Dermis lymphatic vessel endothelial cell (primary cell): ENCODE results near the gene BBS2. TPM values are rescaled to one million over a fixed set of nuclear protein-coding genes. Genes with fewer than 3 reads are reported as not detected.

Experiments
- total RNA-seq: library from RNA; depleted of rRNA; stranded (reverse); fragments of >200 nt; gene quantifications from 2 replicates; pipeline ENCODE4 v1.2.1, GENCODE V29; 2014

BBS2 gene
- 45.8 and 55.3 TPM in 2 replicates for total RNA-seq

DNA sequence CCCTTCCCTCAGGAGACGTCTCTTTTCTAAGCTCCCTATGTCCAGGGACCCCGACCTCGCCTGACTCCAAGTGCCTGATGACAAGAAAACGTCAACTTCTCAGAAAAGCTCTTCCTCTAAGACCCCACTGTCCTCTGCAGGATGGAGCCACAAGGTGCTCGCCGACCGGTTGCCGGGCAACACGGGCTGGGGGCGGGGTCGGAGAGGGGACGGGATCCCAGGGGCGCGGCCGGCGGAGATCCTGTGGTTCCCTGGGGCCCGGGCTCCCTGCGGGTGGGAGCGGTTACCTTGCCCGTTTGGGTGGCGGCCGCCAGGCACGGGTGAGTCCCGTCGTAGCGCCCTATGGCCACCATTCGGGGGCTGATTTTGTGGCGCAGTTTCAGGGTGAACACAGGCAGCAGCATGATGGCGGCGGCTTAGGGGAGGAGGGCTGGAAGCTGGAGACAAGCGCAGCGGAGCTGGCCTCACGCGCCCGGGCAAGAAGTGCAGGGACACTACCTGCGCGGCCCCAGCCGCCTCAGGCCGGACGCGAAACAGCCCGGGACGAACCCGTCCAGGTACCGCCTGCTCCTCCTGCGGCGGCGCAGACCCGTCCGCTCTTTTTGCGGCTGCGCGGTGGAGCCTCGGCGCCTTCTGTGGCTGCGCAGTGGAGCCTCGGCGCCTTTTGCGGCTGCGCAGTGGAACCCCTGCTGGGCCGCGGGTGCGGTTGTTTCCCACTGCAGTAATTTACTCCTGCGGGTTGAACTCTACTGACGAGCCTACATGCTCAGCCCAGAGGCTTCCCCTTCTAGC is at the start of gene BBS2:
Gene BBS2, minus strand, starts transcription at position 566 of the 792 bp plus-strand sequence. Its CDS starts 162 bp downstream, at position 404.

GRCh38 chr16:56564793-56565477 is 45.1 kb upstream of the BBS2 start, which contains the start of gene MT4:
Gene MT4, plus strand, starts transcription at chr16:56565073. Its CDS starts 56 bp downstream, at chr16:56565129.

GRCh38 chr16:56450986-56451752 is 68.7 kb downstream of the BBS2 start, which contains the start of the genes NUDT21 and OGFOD1:
Gene NUDT21, minus strand, starts transcription at chr16:56451332. Its CDS starts 130 bp downstream, at chr16:56451202.
Gene OGFOD1, plus strand, starts transcription at chr16:56451554. Its CDS starts 59 bp downstream, at chr16:56451613.

Other genes starting within 250 kb of the BBS2 start
- 283 and 317 TPM in 2 replicates for gene AMFR, start 94.5 kb downstream of the BBS2 start, total RNA-seq
- 82.9 and 91.3 TPM in 2 replicates for gene NUDT21, start 68.7 kb downstream of the BBS2 start, total RNA-seq
- gene OGFOD1, start 68.5 kb downstream of the BBS2 start, total RNA-seq, result 42.3 and 73.3 TPM in 2 replicates
- not detected in 2 replicates for gene MT4, start 45.0 kb upstream of the BBS2 start, total RNA-seq
- not detected in 2 replicates for gene MT3, start 69.5 kb upstream of the BBS2 start, total RNA-seq
- gene MT2A, start 88.6 kb upstream of the BBS2 start, total RNA-seq, result 8.3 and 11.2 TPM in 2 replicates
- gene MT1E, start 105.8 kb upstream of the BBS2 start, total RNA-seq, result 10.4 and 25.5 TPM in 2 replicates
- gene MT1M, start 112.6 kb upstream of the BBS2 start, total RNA-seq, result 0.43 and 0.54 TPM in 2 replicates
- gene MT1A, start 118.6 kb upstream of the BBS2 start, total RNA-seq, result 0.43 TPM in 1 of 2 replicates, not detected in the other
- gene MT1B, start 131.9 kb upstream of the BBS2 start, total RNA-seq, result not detected in 2 replicates
- gene MT1F, start 137.9 kb upstream of the BBS2 start, total RNA-seq, result 0.22 and 0.34 TPM in 2 replicates
- gene MT1G, start 148.0 kb upstream of the BBS2 start, total RNA-seq, result 0.22 TPM in 1 of 2 replicates, not detected in the other
- gene MT1H, start 149.8 kb upstream of the BBS2 start, total RNA-seq, result not detected in 2 replicates
- gene MT1X, start 162.4 kb upstream of the BBS2 start, total RNA-seq, result 8.6 and 8.7 TPM in 2 replicates
- gene NUP93, start 210.1 kb upstream of the BBS2 start, total RNA-seq, result 51.4 and 58.7 TPM in 2 replicates